ENCODE data around the gene TBL1X.

- TF ChIP-seq CTCF (IDR thresholded peaks at IDR 0.05) (no peak), POLR2A (IDR thresholded peaks at IDR 0.05) (no peak)
Measured at GRCh38 chrX:9557091-9557490, 92.2 kb downstream of the TBL1X start.
